GM23338 (cell line): Measurements from ENCODE around the gene ARRB1.

ENCODE experiments used
- REST ChIP-seq: IDR thresholded peaks from one replicate; pipeline ENCODE4 v1.6.1; 2018; ENCODE audit warnings: antibody characterized with exemption; ENCODE audit not compliant: unreplicated experiment
- TF ChIP-seq, protein P1 (sequence below), 2 experiments: fragments of 200-600 bp in 1 of 2; sonication (generic) in 1 of 2; conservative IDR thresholded peaks; 2 replicates each; pipeline versions ENCODE4 v1.5.1 to v1.6.1; 2016 to 2017; ENCODE audit warnings: antibody characterized with exemption in 2 of 2, low read depth in 2 of 2, mild to moderate bottlenecking in 2 of 2, moderate library complexity in 1 of 2

DNA sequence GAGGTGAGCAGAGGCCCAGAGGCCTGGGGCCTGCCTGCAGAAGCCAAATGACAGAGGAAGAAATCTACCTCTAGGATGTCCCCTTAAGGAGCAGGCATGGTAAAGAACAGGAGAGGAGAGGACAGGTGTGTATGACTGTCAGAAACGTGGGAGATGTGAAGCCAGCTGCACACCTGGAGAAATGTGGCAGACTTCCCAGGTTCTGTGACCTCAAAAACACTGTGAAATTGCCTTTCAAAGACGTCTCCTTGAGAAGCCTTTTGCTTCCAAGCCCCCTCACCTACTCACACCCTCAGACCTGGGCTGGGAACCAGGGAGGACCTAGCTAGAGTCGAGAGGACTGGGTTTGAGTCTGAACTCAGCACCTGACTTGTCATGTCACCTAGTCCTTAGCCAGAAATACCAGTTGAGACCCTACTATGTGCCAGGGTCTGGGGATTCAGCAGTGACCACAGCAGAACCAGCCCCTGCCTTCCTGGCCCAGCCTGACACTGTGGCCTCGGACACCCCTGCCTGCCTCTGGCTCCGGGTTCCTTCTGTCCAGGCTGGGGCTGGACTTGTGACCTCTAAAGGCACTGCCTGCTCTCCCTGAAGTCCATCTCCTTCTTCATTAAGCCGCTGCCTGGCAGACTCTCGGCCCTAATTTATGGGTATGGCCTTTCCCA lies 105.3 kb downstream of the ARRB1 start:
- TF ChIP-seq, protein P1, sequence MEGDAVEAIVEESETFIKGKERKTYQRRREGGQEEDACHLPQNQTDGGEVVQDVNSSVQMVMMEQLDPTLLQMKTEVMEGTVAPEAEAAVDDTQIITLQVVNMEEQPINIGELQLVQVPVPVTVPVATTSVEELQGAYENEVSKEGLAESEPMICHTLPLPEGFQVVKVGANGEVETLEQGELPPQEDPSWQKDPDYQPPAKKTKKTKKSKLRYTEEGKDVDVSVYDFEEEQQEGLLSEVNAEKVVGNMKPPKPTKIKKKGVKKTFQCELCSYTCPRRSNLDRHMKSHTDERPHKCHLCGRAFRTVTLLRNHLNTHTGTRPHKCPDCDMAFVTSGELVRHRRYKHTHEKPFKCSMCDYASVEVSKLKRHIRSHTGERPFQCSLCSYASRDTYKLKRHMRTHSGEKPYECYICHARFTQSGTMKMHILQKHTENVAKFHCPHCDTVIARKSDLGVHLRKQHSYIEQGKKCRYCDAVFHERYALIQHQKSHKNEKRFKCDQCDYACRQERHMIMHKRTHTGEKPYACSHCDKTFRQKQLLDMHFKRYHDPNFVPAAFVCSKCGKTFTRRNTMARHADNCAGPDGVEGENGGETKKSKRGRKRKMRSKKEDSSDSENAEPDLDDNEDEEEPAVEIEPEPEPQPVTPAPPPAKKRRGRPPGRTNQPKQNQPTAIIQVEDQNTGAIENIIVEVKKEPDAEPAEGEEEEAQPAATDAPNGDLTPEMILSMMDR (conservative IDR thresholded peaks at IDR 0.05; ENCODE audit: low read depth in 2 of 2): no peak
- TF ChIP-seq REST: no peak
